Liver (tissue), 9 donors: Measurements from ENCODE around the gene BIN1. TPM values are rescaled to one million over a fixed set of nuclear protein-coding genes. Genes with fewer than 3 reads are reported as not detected.

Source experiments
- DNase-seq: peaks from one replicate; pipeline ENCODE4 v3.0.0-alpha.2; 2017; ENCODE audit warnings: low spot score
- H3K27ac ChIP-seq, 2 donors: one replicate each; pipeline ENCODE4 v1.7.0; 2013; ENCODE audit warnings: inconsistent platforms in 2 of 2, low read length in 2 of 2, control low read depth in 1 of 2, low read depth in 1 of 2, mild to moderate bottlenecking in 1 of 2
- H3K27me3 ChIP-seq, 4 donors: one replicate each; pipeline versions ENCODE4 v1.6.1 to v1.7.0; 2013; ENCODE audit warnings: low read length in 3 of 4, inconsistent platforms in 1 of 4, mild to moderate bottlenecking in 1 of 4, moderate library complexity in 1 of 4; ENCODE audit not compliant: control insufficient read depth in 4 of 4, insufficient read depth in 4 of 4
- H3K36me3 ChIP-seq, 4 donors: one replicate each; pipeline versions ENCODE4 v1.6.1 to v1.7.0; 2013; ENCODE audit warnings: low read length in 3 of 4, mild to moderate bottlenecking in 3 of 4, low read depth in 1 of 4, moderate library complexity in 1 of 4; ENCODE audit not compliant: control insufficient read depth in 4 of 4, insufficient read depth in 3 of 4
- H3K4me1 ChIP-seq, 4 donors: one replicate each; pipeline versions ENCODE4 v1.6.1 to v1.7.0; 2013; ENCODE audit warnings: low read length in 3 of 4, mild to moderate bottlenecking in 3 of 4, moderate library complexity in 1 of 4; ENCODE audit not compliant: control insufficient read depth in 4 of 4, insufficient read depth in 4 of 4
- H3K4me3 ChIP-seq, 3 donors: one replicate each; pipeline versions ENCODE4 v1.6.1 to v1.7.0; 2013; ENCODE audit warnings: low read length in 3 of 3, control low read depth in 1 of 3, low read depth in 1 of 3, mild to moderate bottlenecking in 1 of 3
- H3K9ac ChIP-seq, 2 donors: one replicate each; pipeline ENCODE4 v1.7.0; 2013; ENCODE audit warnings: low read length in 2 of 2, mild to moderate bottlenecking in 2 of 2, moderate library complexity in 2 of 2, control low read depth in 1 of 2, low read depth in 1 of 2
- H3K9me3 ChIP-seq, 4 donors: one replicate each; pipeline versions ENCODE4 v1.6.1 to v1.7.0; 2013; ENCODE audit warnings: low read length in 3 of 4; ENCODE audit not compliant: control insufficient read depth in 4 of 4
- EGR1 ChIP-seq, 2 donors: IDR thresholded peaks; 2 replicates each; pipeline ENCODE4 v1.6.1; 2016 to 2018; ENCODE audit warnings: antibody characterized with exemption in 2 of 2, low read depth in 2 of 2
- HNF4A ChIP-seq, 2 donors: conservative IDR thresholded peaks; 2 replicates each; pipeline ENCODE4 v1.6.1; 2016; ENCODE audit warnings: antibody characterized with exemption in 2 of 2, mild to moderate bottlenecking in 2 of 2
- HNF4G ChIP-seq: IDR thresholded peaks from 2 replicates; pipeline ENCODE4 v1.6.1; 2016; ENCODE audit warnings: antibody characterized with exemption
- JUND ChIP-seq, 2 donors: IDR thresholded peaks; 2 replicates each; pipeline ENCODE4 v1.6.1; 2016; ENCODE audit warnings: antibody characterized with exemption in 2 of 2
- NR2F2 ChIP-seq: IDR thresholded peaks from 2 replicates; pipeline ENCODE4 v1.6.1; 2016; ENCODE audit warnings: antibody characterized with exemption
- RAD21 ChIP-seq, 2 donors: IDR thresholded peaks; 2 replicates each; pipeline ENCODE4 v1.6.1; 2016; ENCODE audit warnings: antibody characterized with exemption in 2 of 2, mild to moderate bottlenecking in 2 of 2
- RXRA ChIP-seq, 2 donors: IDR thresholded peaks; 2 replicates each; pipeline ENCODE4 v1.6.1; 2017 to 2018; ENCODE audit warnings: antibody characterized with exemption in 2 of 2, mild to moderate bottlenecking in 1 of 2
- TAF1 ChIP-seq: conservative IDR thresholded peaks from 2 replicates; pipeline ENCODE4 v1.6.1; 2016; ENCODE audit warnings: antibody characterized with exemption, mild to moderate bottlenecking
- YY1 ChIP-seq: IDR thresholded peaks from 2 replicates; pipeline ENCODE4 v1.6.1; 2016; ENCODE audit warnings: antibody characterized with exemption, mild to moderate bottlenecking
- WGBS: extraction: QIAGEN DNeasy Blood & Tissue Kit; methylation state at CpG from one replicate; pipeline ENCODE4 v1.1.7; 2013; 5-methylcytosine and 5-hydroxymethylcytosine counted together
- polyA plus RNA-seq, 2 donors: library from polyadenylated mRNA; stranded (reverse) in 1 of 2; unstranded in 1 of 2; fragments of 200-250 nt in 1 of 2; fragments of >200 nt in 1 of 2; fragmentation: Nextera tagmentation in 1 of 2; extraction: Ambion mirVana in 1 of 2; gene quantifications; one replicate each; pipeline versions ENCODE4 v1.2.1 to v1.2.3, GENCODE V29; 2013 to 2015
- total RNA-seq, 2 donors: library from RNA; depleted of rRNA; stranded (reverse); fragments of >200 nt; gene quantifications; one replicate each; pipeline ENCODE4 v1.2.3, GENCODE V29; 2014
- TF ChIP-seq, protein P1 (sequence below): IDR thresholded peaks from 2 replicates; pipeline ENCODE4 v1.6.1; 2016; ENCODE audit warnings: antibody characterized with exemption
- TF ChIP-seq, protein P2 (sequence below): IDR thresholded peaks from 2 replicates; pipeline ENCODE4 v1.6.1; 2016; ENCODE audit warnings: antibody characterized with exemption, mild to moderate bottlenecking
- donor health status: healthy.
- donor health status: healthy.
- donor health status: healthy.
- donor health status: healthy.
- donor health status: healthy.

BIN1 gene
- total and polyA plus RNA-seq, 4 donors: 13.3 to 21.5 (median 15.0) TPM

- Histone ChIP-seq H3K9me3 (no peaks in the 10 kb centered on the region), H3K27ac (peak overlapping the region; percentile 1 to 3), H3K36me3 (no peaks in the 10 kb centered on the region), H3K4me3 (no peak overlapping the region), H3K27me3 (no peaks in the 10 kb centered on the region), H3K9ac (no peak overlapping the region), H3K4me1 (peaks cover 7 to 29% (median 17%) of the 10 kb centered on the region in 4 donors)
- WGBS: 35% methylated on average over 21 of the region's 21 CpGs
- TF ChIP-seq YY1 (no peak), HNF4A (conservative IDR thresholded peaks at IDR 0.05) (peak; percentile 39 to 62), RAD21 (IDR thresholded peaks at IDR 0.05) (peak in 1 of 2 donors; percentile 37), RXRA (IDR thresholded peaks at IDR 0.05) (peak; percentile 45 to 74), EGR1 (IDR thresholded peaks at IDR 0.05; ENCODE audit: low read depth in 2 of 2) (no peak)
- TF ChIP-seq, protein P1, sequence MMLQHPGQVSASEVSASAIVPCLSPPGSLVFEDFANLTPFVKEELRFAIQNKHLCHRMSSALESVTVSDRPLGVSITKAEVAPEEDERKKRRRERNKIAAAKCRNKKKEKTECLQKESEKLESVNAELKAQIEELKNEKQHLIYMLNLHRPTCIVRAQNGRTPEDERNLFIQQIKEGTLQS: no peak
- no peak for DNase-seq
These were observed 23.0 kb downstream of the BIN1 start for GRCh38 chr2:127083819-127084503.

GRCh38 chr2:127082974-127083373 is 24.0 kb downstream of the BIN1 start:
- DNase-seq: no peak
- 81% methylated on average over 8 of the region's 8 CpGs for WGBS
- Histone ChIP-seq H3K36me3 (no peaks in the 10 kb centered on the region), H3K27me3 (no peaks in the 10 kb centered on the region), H3K4me3 (no peak overlapping the region), H3K9ac (no peak overlapping the region), H3K4me1 (peaks cover 7 to 29% (median 17%) of the 10 kb centered on the region in 4 donors), H3K27ac (no peak overlapping the region), H3K9me3 (no peaks in the 10 kb centered on the region)
- TF ChIP-seq RAD21 (IDR thresholded peaks at IDR 0.05): no peak

- no peak for DNase-seq
- no peak overlapping the region for H3K27ac ChIP-seq
- H3K9ac ChIP-seq: no peak overlapping the region
- H3K4me3 ChIP-seq: no peak overlapping the region
- 75% methylated on average over 28 of the region's 28 CpGs for WGBS
- TF ChIP-seq RAD21 (IDR thresholded peaks at IDR 0.05): no peak
- TF ChIP-seq, protein P2, sequence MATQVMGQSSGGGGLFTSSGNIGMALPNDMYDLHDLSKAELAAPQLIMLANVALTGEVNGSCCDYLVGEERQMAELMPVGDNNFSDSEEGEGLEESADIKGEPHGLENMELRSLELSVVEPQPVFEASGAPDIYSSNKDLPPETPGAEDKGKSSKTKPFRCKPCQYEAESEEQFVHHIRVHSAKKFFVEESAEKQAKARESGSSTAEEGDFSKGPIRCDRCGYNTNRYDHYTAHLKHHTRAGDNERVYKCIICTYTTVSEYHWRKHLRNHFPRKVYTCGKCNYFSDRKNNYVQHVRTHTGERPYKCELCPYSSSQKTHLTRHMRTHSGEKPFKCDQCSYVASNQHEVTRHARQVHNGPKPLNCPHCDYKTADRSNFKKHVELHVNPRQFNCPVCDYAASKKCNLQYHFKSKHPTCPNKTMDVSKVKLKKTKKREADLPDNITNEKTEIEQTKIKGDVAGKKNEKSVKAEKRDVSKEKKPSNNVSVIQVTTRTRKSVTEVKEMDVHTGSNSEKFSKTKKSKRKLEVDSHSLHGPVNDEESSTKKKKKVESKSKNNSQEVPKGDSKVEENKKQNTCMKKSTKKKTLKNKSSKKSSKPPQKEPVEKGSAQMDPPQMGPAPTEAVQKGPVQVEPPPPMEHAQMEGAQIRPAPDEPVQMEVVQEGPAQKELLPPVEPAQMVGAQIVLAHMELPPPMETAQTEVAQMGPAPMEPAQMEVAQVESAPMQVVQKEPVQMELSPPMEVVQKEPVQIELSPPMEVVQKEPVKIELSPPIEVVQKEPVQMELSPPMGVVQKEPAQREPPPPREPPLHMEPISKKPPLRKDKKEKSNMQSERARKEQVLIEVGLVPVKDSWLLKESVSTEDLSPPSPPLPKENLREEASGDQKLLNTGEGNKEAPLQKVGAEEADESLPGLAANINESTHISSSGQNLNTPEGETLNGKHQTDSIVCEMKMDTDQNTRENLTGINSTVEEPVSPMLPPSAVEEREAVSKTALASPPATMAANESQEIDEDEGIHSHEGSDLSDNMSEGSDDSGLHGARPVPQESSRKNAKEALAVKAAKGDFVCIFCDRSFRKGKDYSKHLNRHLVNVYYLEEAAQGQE: no peak
- no peak for TF ChIP-seq JUND (IDR thresholded peaks at IDR 0.05)
- no peak for TF ChIP-seq HNF4G
- TF ChIP-seq NR2F2: no peak
- no peak for TF ChIP-seq TAF1
- no peaks in the 10 kb centered on the region for H3K27me3 ChIP-seq
- H3K36me3 ChIP-seq: no peaks in the 10 kb centered on the region
- H3K9me3 ChIP-seq: no peaks in the 10 kb centered on the region
- H3K4me1 ChIP-seq: peaks cover 7 to 29% (median 17%) of the 10 kb centered on the region in 4 donors
These were observed 24.9 kb downstream of the BIN1 start for GRCh38 chr2:127081826-127082633.
